Fibroblast of lung (primary cell): ENCODE data around the gene FSIP2.

Experiments used
- CTCF ChIP-seq, 2 donors: IDR thresholded peaks in 1 of 2; conservative IDR thresholded peaks in 1 of 2; 1 replicate in 1 of 2; 2 replicates in 1 of 2; pipeline ENCODE4 v1.5.1; 2011 to 2012; ENCODE audit warnings: low read length in 2 of 2, control low read depth in 1 of 2, inconsistent platforms in 1 of 2, low read depth in 1 of 2, mild to moderate bottlenecking in 1 of 2
- EZH2 ChIP-seq: IDR thresholded peaks from 2 replicates; pipeline ENCODE4 v1.5.1; 2012; ENCODE audit warnings: low read length, control low read depth, mild to moderate bottlenecking; ENCODE audit errors: missing control alignments

- TF ChIP-seq CTCF (conservative IDR thresholded peaks at IDR 0.05 in 1 of 2, IDR thresholded peaks at IDR 0.05 in 1 of 2; ENCODE audit: low read depth in 1 of 2, low read length in 2 of 2) (no peak), EZH2 (no peak)
These were observed 97.4 kb downstream of the FSIP2 start for GRCh38 chr2:185835974-185836373.
